H9 (cell line): ENCODE measurements around the gene RASGRF2. TPM values are rescaled to one million over a fixed set of nuclear protein-coding genes. Genes with fewer than 3 reads are reported as not detected.

Experiments used
- DNase-seq: peaks from one replicate; pipeline ENCODE4 v3.0.0-alpha.2; 2017
- H2AFZ ChIP-seq: one replicate; pipeline ENCODE4 v1.6.1; 2013; ENCODE audit warnings: mild to moderate bottlenecking, low read length, control low read depth, moderate library complexity
- H2AK5ac ChIP-seq: 2 replicates; pipeline ENCODE4 v1.6.1; 2013; ENCODE audit warnings: low read length, control low read depth, mixed read lengths; ENCODE audit not compliant: insufficient read length
- H2BK120ac ChIP-seq: one replicate; pipeline ENCODE4 v1.6.1; 2013; ENCODE audit warnings: low read depth, mild to moderate bottlenecking, low read length, control low read depth, inconsistent platforms; ENCODE audit not compliant: poor library complexity, severe bottlenecking
- H2BK12ac ChIP-seq: 2 replicates; pipeline ENCODE4 v1.6.1; 2013; ENCODE audit warnings: low read length, control low read depth, mixed read lengths, low read depth; ENCODE audit not compliant: insufficient read length
- H2BK15ac ChIP-seq: 2 replicates; pipeline ENCODE4 v1.6.1; 2013; ENCODE audit warnings: low read depth, low read length, control low read depth
- H2BK20ac ChIP-seq: one replicate; pipeline ENCODE4 v1.6.1; 2013; ENCODE audit warnings: low read depth, mild to moderate bottlenecking, low read length, control low read depth, inconsistent platforms; ENCODE audit not compliant: poor library complexity, severe bottlenecking
- H2BK5ac ChIP-seq: 2 replicates; pipeline ENCODE4 v1.6.1; 2013; ENCODE audit warnings: low read length, control low read depth, mixed read lengths; ENCODE audit not compliant: insufficient read length
- H3K14ac ChIP-seq: 2 replicates; pipeline ENCODE4 v1.6.1; 2013; ENCODE audit warnings: low read length, control low read depth; ENCODE audit not compliant: insufficient read depth
- H3K18ac ChIP-seq: 2 replicates; pipeline ENCODE4 v1.6.1; 2013; ENCODE audit warnings: low read depth, mild to moderate bottlenecking, mixed read lengths, low read length, control low read depth; ENCODE audit not compliant: insufficient read length
- H3K23ac ChIP-seq: 2 replicates; pipeline ENCODE4 v1.6.1; 2013; ENCODE audit warnings: low read length, control low read depth, mixed read lengths, low read depth; ENCODE audit not compliant: insufficient read length
- H3K23me2 ChIP-seq: 2 replicates; pipeline ENCODE4 v1.6.1; 2013; ENCODE audit warnings: low read depth, mild to moderate bottlenecking, mixed read lengths, low read length, control low read depth; ENCODE audit not compliant: insufficient read length, poor library complexity, severe bottlenecking
- H3K27ac ChIP-seq: 2 replicates; pipeline ENCODE4 v1.5.1; 2013; ENCODE audit warnings: low read length, control low read depth, mixed read lengths, low read depth; ENCODE audit not compliant: insufficient read length
- H3K27me3 ChIP-seq: 2 replicates; pipeline ENCODE4 v1.6.1; 2013; ENCODE audit warnings: low read length, control low read depth, inconsistent platforms; ENCODE audit not compliant: insufficient read depth
- H3K4ac ChIP-seq: 2 replicates; pipeline ENCODE4 v1.6.1; 2013; ENCODE audit warnings: low read depth, mild to moderate bottlenecking, control low read depth, inconsistent platforms, low read length, moderate library complexity
- H3K4me1 ChIP-seq: 2 replicates; pipeline ENCODE4 v1.6.1; 2013; ENCODE audit warnings: low read length, control low read depth, inconsistent platforms; ENCODE audit not compliant: insufficient read depth
- H3K4me2 ChIP-seq: 2 replicates; pipeline ENCODE4 v1.6.1; 2013; ENCODE audit warnings: low read length, control low read depth, mixed read lengths; ENCODE audit not compliant: insufficient read length, insufficient read depth
- H3K56ac ChIP-seq: 2 replicates; pipeline ENCODE4 v1.6.1; 2013; ENCODE audit warnings: low read depth, mild to moderate bottlenecking, mixed read lengths, low read length, control low read depth; ENCODE audit not compliant: insufficient read length
- H3K79me1 ChIP-seq: 2 replicates; pipeline ENCODE4 v1.6.1; 2013; ENCODE audit warnings: low read depth, mild to moderate bottlenecking, moderate library complexity, low read length, control low read depth, inconsistent platforms; ENCODE audit not compliant: insufficient read depth, poor library complexity, severe bottlenecking
- H3K79me2 ChIP-seq: 2 replicates; pipeline ENCODE4 v1.6.1; 2013; ENCODE audit warnings: low read length, control low read depth, inconsistent platforms; ENCODE audit not compliant: insufficient read depth
- H3K9ac ChIP-seq: 2 replicates; pipeline ENCODE4 v1.6.1; 2013; ENCODE audit warnings: low read length, control low read depth, mixed read lengths; ENCODE audit not compliant: insufficient read length; ENCODE audit errors: extremely low read depth
- H3K9me3 ChIP-seq: one replicate; pipeline ENCODE4 v1.6.1; 2013; ENCODE audit warnings: low read depth, low read length, inconsistent platforms; ENCODE audit not compliant: control insufficient read depth
- H3T11ph ChIP-seq: one replicate; pipeline ENCODE4 v1.6.1; 2013; ENCODE audit warnings: mild to moderate bottlenecking, low read length, control low read depth, inconsistent platforms
- H4K20me1 ChIP-seq: one replicate; pipeline ENCODE4 v1.6.1; 2013; ENCODE audit not compliant: control insufficient read depth, insufficient read length, insufficient read depth
- H4K5ac ChIP-seq: 2 replicates; pipeline ENCODE4 v1.6.1; 2013; ENCODE audit warnings: low read depth, mild to moderate bottlenecking, mixed read lengths, low read length, control low read depth; ENCODE audit not compliant: insufficient read length
- H4K8ac ChIP-seq: replicated peaks from 2 replicates; pipeline ENCODE4 v1.6.1; 2013; ENCODE audit warnings: low read length, control low read depth, mixed read lengths, low read depth; ENCODE audit not compliant: insufficient read length
- H4K91ac ChIP-seq: 2 replicates; pipeline ENCODE4 v1.6.1; 2013; ENCODE audit warnings: low read depth, mild to moderate bottlenecking, moderate library complexity, mixed read lengths, low read length, control low read depth; ENCODE audit not compliant: insufficient read length
- H3K27ac Mint-ChIP-seq, 3 experiments: 2 replicates in 2 of 3; 3 replicates in 1 of 3; pipeline ENCODE4 v1.8.0; 2020 to 2021; ENCODE audit warnings: mixed read lengths in 3 of 3, mild to moderate bottlenecking in 1 of 3, moderate library complexity in 1 of 3
- H3K27me3 Mint-ChIP-seq: 2 replicates; pipeline ENCODE4 v1.8.0; 2021; ENCODE audit warnings: low read depth, mild to moderate bottlenecking, moderate library complexity, mixed read lengths
- H3K36me3 Mint-ChIP-seq, 3 experiments: 2 replicates in 2 of 3; 3 replicates in 1 of 3; pipeline ENCODE4 v1.8.0; 2020 to 2021; ENCODE audit warnings: low read depth in 3 of 3, mixed read lengths in 3 of 3; ENCODE audit not compliant: insufficient read depth in 1 of 3
- H3K4me1 Mint-ChIP-seq, 2 experiments: 2 replicates each; pipeline ENCODE4 v1.8.0; 2020; ENCODE audit warnings: mixed read lengths in 2 of 2
- H3K4me3 Mint-ChIP-seq, 2 experiments: 2 replicates in 1 of 2; 3 replicates in 1 of 2; pipeline ENCODE4 v1.8.0; 2020 to 2021; ENCODE audit warnings: mild to moderate bottlenecking in 2 of 2, mixed read lengths in 2 of 2, moderate library complexity in 1 of 2
- H3K9me3 Mint-ChIP-seq, 2 experiments: 2 replicates in 1 of 2; 3 replicates in 1 of 2; pipeline ENCODE4 v1.8.0; 2020; ENCODE audit warnings: mild to moderate bottlenecking in 2 of 2, mixed read lengths in 2 of 2, moderate library complexity in 1 of 2
- CTCF ChIP-seq: fragments of 200-600 bp; sonication (generic); conservative IDR thresholded peaks from 3 replicates; pipeline ENCODE4 v1.8.0; 2021; ENCODE audit warnings: antibody characterized with exemption, mild to moderate bottlenecking
- whole genome bisulfite sequencing: extraction: QIAGEN DNeasy Blood & Tissue Kit; methylation state at CpG from one replicate; pipeline ENCODE4 v1.1.7; 2013; ENCODE audit warnings: missing lambda C conversion rate, low lambda C conversion rate, mixed read lengths; ENCODE audit not compliant: insufficient read length; ENCODE audit errors: extremely low coverage; 5-methylcytosine and 5-hydroxymethylcytosine counted together
- total RNA-seq: library from RNA; stranded (reverse); gene quantifications from 2 replicates; pipeline ENCODE4 v1.2.1, GENCODE V29; 2021

The RASGRF2 gene
- total RNA-seq, 1 experiment from 2014 or later, result 13.5 TPM

- DNase-seq, result no peak
- no peak overlapping the region for H2BK5ac ChIP-seq
- WGBS, result no CpG with 5 or more reads among the region's 3 CpGs
- Mint-ChIP-seq H3K9me3 (no peaks in the 10 kb centered on the region), H3K4me1 (peaks cover 14 to 16% of the 10 kb centered on the region in 2 experiments), H3K36me3 (peaks cover 0 to 12% (median 0%) of the 10 kb centered on the region in 3 experiments; a peak in 2 of 7 replicates), H3K27ac (no peak overlapping the region), H3K27me3 (no peaks in the 10 kb centered on the region), H3K4me3 (no peak overlapping the region)
- no peak overlapping the region for H3K4ac ChIP-seq
- no peak overlapping the region for H2BK15ac ChIP-seq
- H3K79me1 ChIP-seq, result no peaks in the 10 kb centered on the region
- no peaks in the 10 kb centered on the region for H3K27me3 ChIP-seq
- H2AFZ ChIP-seq, result no peak overlapping the region
- H2AK5ac ChIP-seq, result no peak overlapping the region
- no peak overlapping the region for H2BK12ac ChIP-seq
- H3K23ac ChIP-seq, result no peak overlapping the region
- no peak overlapping the region for H3K14ac ChIP-seq
- H3K27ac ChIP-seq, result no peak overlapping the region
- no peak for TF ChIP-seq CTCF
- no peaks in the 10 kb centered on the region for H3K79me2 ChIP-seq
- no peaks in the 10 kb centered on the region for H3K4me1 ChIP-seq
- H3K9ac ChIP-seq, result no peak overlapping the region
- H2BK20ac ChIP-seq, result no peak overlapping the region
- H3K23me2 ChIP-seq, result no peaks in the 10 kb centered on the region
- H3K4me2 ChIP-seq, result no peak overlapping the region
- H2BK120ac ChIP-seq, result no peak overlapping the region
- no peak overlapping the region for H4K5ac ChIP-seq
- no peaks in the 10 kb centered on the region for H4K20me1 ChIP-seq
- H4K8ac ChIP-seq, result no peak overlapping the region
- no peak overlapping the region for H3K56ac ChIP-seq
- no peak overlapping the region for H3K18ac ChIP-seq
- H3K9me3 ChIP-seq, result no peaks in the 10 kb centered on the region
- H3T11ph ChIP-seq, result no peak overlapping the region
- H4K91ac ChIP-seq, result no peak overlapping the region
These were observed 157.4 kb downstream of the RASGRF2 start for GRCh38 chr5:81117566-81117965.
